Activated T-helper 9 cell treated with anti-CD3 and anti-CD28 coated beads, Interleukin-2, amount 50 U/mL, for 16 hours (primary cell): ENCODE results near the gene GAB2.
A peak's percentile ranks its signal among the peaks of the same experiment; 100 is the strongest.
"Not testable (repeated sequence)": the region's sequence is repeated elsewhere in the genome, so short reads cannot be mapped to it uniquely, and the experiment has no call there.

Experiments
- DNase-seq: peaks from one replicate; pipeline ENCODE4 v3.0.0-alpha.2; 2020; ENCODE audit warnings: low read depth

The GAB2 gene

DNA sequence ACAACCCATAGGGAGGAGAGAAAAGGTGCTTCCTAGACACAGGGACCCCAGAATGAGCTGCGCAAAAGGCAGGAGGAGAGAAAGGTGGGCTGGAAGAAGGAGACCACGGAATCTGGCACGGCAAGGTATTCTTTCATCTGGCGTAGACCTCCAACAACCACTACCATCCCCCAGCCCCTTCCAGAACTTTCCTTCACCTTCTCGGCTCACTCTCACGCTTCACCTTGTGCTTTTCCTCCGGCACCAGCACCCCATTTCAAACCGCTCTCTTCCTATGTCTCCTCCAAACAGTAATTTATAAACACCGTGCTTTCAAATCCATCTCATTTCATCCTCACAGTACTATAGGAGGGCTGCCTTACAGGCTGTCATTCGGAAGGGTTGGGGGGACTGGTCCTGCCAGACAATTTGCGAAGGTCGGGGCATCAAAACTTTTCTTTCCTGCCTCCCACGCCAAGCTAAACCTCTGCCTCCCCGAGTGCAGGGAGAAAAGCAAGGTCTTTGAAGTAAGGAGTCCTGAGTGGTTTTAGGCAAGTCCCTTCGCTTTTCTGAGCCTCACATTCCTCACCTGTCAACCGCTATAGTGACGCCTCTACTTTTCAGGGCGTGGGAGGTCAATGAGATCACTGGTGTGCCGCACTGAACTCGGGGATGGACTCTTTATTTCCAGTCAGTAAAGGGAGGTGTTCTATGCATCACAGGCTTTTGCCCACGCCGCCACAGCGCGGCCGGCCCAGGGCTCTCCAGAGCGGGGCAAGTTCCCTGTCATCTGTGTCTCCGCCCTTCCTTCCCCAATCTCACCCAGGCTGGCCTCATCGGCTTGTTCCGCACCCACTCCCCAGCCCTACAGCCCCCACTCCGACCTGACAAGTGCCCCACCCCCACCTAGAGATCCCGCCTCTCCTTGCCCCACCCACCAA lies 230.0 kb downstream of the GAB2 start:
- DNase-seq: peak; percentile 70

DNA sequence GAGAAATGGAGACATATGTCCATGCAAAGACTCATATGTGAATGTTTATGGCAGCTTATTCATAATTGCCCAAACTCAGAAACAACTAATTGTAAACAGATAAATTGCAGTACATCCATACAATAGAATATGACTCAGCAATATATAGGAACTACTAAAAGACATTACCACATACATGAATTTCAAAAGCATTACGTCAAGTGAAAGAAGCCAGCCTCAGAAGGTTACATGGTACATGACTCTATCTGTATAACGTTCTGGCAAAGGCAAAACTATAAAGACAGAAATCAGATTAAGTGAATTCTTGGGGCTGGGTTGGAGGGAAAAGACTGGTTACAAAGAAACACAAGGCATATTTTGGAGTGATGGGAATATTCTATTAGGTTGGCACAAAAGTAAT lies 236.4 kb downstream of the GAB2 start:
- DNase-seq: no peak

DNA sequence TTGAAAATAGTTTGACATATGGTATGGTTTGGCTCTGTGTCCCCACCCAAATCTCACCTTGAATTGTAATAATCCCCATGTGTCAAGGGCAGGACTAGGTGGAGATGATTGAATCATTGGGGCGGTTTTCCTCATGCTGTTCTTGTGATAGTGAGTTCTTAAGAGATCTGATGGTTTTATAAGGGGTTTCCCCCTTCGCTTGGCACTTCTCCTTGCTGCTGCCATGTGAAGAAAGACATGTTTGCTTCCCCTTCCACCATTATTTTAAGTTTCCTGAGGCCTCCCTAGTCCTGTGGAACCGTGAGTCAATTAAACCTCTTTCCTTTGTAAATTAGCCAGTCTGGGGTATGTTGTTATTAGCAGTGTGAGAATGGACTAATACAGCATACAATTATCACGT lies 236.9 kb downstream of the GAB2 start:
- no peak for DNase-seq

DNA sequence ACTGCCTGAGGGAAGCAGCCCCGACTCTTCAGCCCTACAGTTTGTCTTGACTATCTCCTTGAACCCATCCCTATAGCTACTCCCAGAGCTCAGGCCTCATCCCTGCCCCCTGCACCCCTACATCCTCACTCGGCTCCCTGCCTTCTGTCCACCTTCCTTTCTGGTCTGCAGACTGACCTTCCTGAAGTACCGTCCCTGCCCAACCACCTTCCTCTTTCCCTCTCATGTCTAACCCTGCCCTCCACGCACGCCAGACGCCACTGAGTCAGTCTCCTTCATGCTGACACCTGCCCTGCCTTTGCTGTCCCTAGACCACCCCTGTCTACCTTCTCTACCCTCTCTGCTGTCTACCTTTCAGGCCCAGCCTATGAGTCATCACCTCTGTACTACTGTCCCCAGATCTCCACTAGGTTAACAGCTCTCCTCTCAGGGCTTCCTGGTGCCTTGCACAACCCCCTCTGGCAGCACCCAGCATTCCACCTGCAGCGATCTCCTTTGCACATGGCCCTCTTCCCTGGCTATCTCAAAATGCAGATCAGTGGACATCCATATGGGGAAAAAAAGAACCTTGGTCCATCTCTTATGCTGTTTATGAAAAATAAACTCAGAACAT lies 238.1 kb downstream of the GAB2 start:
- DNase-seq: no peak

DNA sequence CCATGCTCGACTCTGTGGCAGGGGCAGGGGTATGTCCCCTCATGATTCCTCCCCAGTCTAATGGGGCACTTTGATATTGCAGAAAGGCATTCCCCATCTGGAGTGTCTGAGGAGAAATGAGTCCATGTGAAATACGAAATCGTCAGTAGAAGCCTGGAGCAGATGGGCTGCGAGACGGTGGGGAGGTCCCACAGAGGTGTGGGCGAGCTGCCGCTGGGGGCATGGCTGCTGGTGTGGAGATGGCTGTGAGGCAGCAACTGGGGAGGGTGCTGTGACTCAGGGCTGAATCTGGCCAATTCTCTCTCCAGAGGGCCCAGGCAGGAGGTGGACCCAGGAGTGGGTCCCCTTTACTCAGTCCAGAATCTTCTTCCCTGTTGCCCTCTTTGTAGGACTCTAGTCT lies 240.4 kb downstream of the GAB2 start:
- DNase-seq: no peak

DNA sequence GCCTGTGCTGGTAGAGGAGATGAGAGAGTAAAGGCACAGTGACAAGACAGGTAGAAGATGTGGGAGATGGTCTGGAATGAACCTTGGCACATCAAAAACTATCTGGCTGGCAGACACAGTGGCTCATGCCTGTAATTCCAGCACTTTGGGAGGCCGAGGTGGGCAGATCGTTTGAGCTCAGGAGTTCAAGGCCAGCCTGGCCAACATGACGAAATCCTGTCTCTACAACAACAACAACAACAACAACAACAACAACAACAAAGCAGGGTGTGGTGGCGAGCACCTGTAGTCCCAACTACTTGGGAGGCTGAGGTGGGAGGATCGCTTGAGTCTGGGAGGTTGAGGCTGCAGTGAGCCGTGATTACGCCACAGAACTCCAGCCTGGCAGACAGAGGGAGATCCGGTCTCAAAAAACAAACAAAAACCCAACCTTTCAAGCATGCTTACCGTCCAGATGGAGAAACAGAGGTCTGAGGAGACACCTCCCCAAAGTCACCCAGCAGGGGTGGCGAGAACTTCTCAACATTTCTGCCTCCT lies 240.9 kb downstream of the GAB2 start:
- DNase-seq: no peak

DNA sequence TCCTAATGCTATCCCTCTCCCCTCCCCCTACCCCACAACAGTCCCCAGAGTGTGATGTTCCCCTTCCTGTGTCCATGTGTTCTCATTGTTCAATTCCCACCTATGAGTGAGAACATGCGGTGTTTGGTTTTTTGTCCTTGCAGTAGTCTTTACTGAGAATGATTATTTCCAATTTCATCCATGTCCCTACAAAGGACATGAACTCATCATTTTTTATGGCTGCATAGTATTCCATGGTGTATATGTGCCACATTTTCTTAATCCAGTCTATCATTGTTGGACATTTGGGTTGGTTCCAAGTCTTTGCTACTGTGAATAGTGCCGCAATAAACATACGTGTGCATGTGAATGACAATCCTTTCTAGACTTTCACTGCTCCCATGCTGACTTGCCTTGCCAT lies 241.8 kb downstream of the GAB2 start:
- not testable (repeated sequence) for DNase-seq

DNA sequence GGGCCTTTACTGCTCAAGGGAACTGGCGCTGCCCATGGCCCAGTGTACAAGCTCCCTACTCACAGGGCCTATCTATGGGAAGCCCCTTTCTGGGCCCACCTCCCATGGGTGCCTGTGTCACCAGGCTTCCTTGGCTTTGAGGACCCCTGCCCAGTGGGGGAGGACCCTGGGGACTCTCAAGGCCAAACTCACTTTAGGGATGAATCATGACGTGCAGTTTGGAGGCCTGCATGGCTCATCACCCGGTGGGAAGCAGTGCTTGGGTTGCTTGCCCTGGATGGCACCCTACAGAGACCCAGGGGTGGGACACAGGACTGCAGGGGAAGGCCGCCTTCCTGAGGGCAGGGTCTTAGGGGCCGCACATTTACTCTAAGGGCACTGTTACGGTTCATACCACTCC lies 245.7 kb downstream of the GAB2 start:
- no peak for DNase-seq

DNA sequence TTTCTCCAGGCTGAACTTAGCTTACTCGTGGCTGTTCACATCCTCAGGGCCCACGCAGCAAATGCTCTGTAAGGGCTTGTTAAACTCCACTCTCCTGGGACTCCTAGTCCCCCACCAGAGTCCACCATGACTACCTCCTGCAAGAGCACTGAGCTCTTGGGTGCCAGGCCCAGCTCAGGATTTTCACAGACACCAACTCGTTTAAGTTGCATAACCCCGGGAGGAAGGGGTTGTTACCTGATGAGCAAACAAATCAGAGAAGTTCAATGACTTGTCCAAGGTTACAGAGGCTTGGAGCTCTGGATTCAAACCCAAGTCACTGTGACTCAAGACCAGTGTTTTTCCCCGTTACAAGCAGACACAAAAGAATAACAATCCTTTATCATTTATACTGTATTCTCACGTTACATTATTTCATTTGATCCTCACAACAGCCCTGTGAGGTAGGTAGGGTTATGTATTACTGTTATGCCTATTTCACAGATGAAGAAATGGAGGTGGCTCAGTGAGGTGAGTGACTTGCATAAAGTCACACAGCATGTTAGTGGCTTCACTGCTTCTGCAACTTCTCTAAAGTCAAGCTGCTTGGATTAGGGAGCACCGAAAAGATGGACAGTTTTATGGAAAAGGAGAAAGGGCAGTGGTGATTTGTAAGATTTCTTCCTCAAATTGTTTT lies 246.6 kb downstream of the GAB2 start:
- DNase-seq: no peak

DNA sequence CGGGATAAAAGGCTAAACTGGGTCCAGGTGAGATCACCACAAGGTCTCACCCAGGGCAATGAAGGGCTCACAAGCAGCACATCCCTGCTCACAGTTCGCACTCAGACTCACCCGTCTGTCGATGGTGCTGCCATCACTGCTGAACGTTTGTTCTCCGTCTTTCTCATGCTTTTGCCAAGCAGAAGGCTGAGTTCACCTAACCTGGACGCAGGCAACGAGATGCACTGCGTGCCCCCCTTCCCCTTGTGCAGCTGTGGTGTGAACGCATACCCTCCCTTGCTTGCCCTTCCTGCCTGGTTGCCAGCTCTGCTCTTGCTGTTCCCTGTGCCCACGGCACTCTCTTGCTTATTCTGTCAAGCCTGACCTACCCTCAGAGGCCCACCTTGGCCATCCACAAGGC lies 247.2 kb downstream of the GAB2 start:
- no peak for DNase-seq

DNA sequence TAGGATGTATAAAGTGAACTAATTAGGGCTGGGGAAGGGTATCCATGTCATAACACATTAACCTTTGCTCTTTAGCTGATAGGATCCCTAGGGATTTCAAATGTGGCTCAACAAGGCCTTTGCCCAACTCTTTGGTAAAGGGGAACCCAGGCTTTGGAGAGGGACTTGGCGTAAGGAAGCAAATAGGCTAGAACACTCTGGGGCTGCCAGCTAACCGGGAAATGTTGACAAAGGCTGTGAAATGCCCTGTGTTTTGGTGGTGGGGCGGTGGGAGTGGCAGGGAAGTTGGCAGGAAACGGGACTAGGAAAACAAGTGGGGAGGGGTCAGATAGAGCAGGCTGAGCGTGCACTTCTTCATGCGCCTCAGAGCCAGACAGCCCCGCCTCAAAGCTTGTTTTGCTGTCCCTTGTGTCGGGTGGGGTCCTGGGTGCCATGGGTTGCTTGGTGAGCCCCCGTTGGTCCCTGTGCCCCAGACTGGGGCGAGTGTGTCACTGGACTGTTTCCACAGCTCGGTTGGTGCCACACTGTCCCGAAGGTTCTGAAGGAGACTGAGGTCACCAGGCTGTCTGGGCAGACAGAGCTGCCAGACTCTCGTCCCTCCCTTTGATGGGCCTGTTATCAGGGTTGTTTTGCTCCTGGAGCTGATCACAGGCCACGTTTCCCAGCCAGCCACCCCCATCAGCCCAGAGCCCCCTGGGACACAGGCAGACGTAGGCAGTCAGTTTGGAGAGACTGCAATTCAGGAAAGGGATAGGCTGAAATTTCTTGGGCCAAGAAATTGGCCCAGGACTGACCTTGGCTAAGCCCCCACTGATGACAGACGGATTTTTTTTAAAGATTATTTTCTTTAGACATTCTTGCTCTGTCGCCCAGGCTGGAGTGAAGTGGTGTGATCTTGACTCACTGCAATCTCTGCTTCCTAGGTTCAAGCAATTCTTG lies 248.8 kb downstream of the GAB2 start:
- DNase-seq: no peak

DNA sequence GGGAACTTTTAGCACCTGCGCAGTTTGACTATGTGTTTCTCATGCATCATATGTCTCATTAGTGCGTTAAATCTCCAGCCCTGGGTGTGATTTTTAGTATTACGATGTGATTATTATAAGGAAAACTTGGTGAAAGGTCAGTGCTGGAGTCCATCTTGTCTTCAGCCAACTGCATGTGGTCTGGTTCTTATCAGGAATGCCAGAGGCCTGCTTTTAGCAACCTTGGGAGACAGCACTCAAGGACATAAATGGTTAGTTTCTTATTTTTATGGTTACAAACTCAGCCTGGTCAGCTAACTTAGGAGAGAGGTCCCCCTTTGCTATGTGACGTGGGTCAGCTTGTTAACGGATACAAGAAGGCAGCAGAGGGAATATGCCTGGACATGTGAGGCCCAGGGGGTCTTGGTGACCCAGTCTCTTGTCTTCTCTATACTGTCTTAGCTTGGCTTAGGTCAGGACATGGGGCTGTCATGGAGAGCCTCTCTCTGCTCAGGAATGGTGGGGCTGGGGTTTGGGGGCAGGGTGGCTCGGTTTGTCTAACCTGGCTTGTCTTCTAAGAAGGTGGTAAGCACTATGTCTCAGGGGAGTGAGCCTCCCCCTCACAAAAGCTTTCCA lies 250.7 kb downstream of the GAB2 start:
- no peak for DNase-seq
